Astrocyte of the cerebellum (primary cell): ENCODE measurements around the gene PRPF39.

Experiments used
- DNase-seq: peaks from one replicate; pipeline ENCODE4 v3.0.0-alpha.2; 2011; ENCODE audit warnings: low read depth
- H3K4me3 ChIP-seq: 2 replicates; pipeline ENCODE4 v1.5.1; 2011; ENCODE audit warnings: mild to moderate bottlenecking, low read depth, low read length, moderate library complexity
- CTCF ChIP-seq: IDR thresholded peaks from 2 replicates; pipeline ENCODE4 v1.5.1; 2012; ENCODE audit warnings: low read length, low read depth, moderate library complexity, mild to moderate bottlenecking; ENCODE audit errors: missing control alignments
- in situ Hi-C: cut with HindIII; loops from 2 replicates; pipeline ENCODE4 v1.10.0; 2017; ENCODE audit warnings: low sequenced_read_pairs

Gene PRPF39

GRCh38 chr14:45083976-45084722 is at the start of gene PRPF39:
Gene PRPF39 (plus strand): TSS chr14:45084116. CDS start chr14:45095240, 11,124 bp downstream.
- DNase-seq: peak; percentile 69
- in situ Hi-C loops: no loop called here
- peak within 1 kb of the TSS; percentile 87 for H3K4me3 ChIP-seq
- no peak for TF ChIP-seq CTCF

- no peak overlapping the region for H3K4me3 ChIP-seq
- no peak for TF ChIP-seq CTCF
- DNase-seq: no peak
- in situ Hi-C loops: no loop called here
These were observed 49.2 kb upstream of the PRPF39 start for GRCh38 chr14:45034730-45035129.

- no peak for DNase-seq
- no peak for TF ChIP-seq CTCF
- in situ Hi-C loops: no loop called here
- H3K4me3 ChIP-seq: no peak overlapping the region
These were observed 45.7 kb upstream of the PRPF39 start for GRCh38 chr14:45038256-45038655.

- no peak for TF ChIP-seq CTCF
- no peak overlapping the region for H3K4me3 ChIP-seq
- in situ Hi-C loops: no loop called here
- no peak for DNase-seq
These were observed 45.1 kb upstream of the PRPF39 start for GRCh38 chr14:45038865-45039264.

GRCh38 chr14:45039390-45039789 is 44.5 kb upstream of the PRPF39 start:
- TF ChIP-seq CTCF: no peak
- H3K4me3 ChIP-seq: no peak overlapping the region
- in situ Hi-C loops: no loop called here
- DNase-seq: no peak

- H3K4me3 ChIP-seq: no peak overlapping the region
- no peak for TF ChIP-seq CTCF
- no peak for DNase-seq
- in situ Hi-C loops: no loop called here
These were observed 42.3 kb upstream of the PRPF39 start for GRCh38 chr14:45041641-45042040.
